A549 (cell line): ENCODE data around the gene ZNF212. TPM values are rescaled to one million over a fixed set of nuclear protein-coding genes. Genes with fewer than 3 reads are reported as not detected.

ENCODE experiments used
- ATAC-seq, 2 experiments: fragments of 200-7000 bp in 1 of 2; fragments of >200 bp in 1 of 2; cut with Nextera tagmentation in 1 of 2; cut with Tn5 transposase in 1 of 2; 3 replicates each; pipeline versions ENCODE4 v1.8.0 to v1.9.1; 2018 to 2020; ENCODE audit warnings: mild to moderate bottlenecking in 1 of 2, moderate library complexity in 1 of 2
- CTCF ChIA-PET: fragments of 300-600 bp; sonication (Branson Sonifier 250); formaldehyde crosslinking; extraction: SDS; loops from one replicate; lab custom pipeline; 2021; ENCODE audit warnings: antibody characterized with exemption, inconsistent platforms; lab: Yijun Ruan, JAX
- POLR2A ChIA-PET: fragments of 350-600 bp; formaldehyde crosslinking; extraction: SDS; loops from one replicate; lab custom pipeline; 2021; ENCODE audit warnings: antibody characterized with exemption, inconsistent platforms; lab: Yijun Ruan, JAX
- DNase-seq, 2 experiments: peaks; one replicate each; pipeline versions ENCODE4 v3.0.0 to v3.0.0-alpha.2; 2011 to 2016; ENCODE audit warnings: low read depth in 1 of 2, low spot score in 1 of 2
- FAIRE-seq: peaks from 2 replicates; lab custom pipeline; 2011; peaks lifted over from hg19 to GRCh38; lab: Jason Lieb, UNC
- H3K27ac ChIP-seq, 2 experiments: fragments of >200 bp; sonication (Bioruptor Twin); formaldehyde crosslinking; 3 replicates each; pipeline ENCODE4 v1.5.1; 2016 to 2017
- H3K4me1 ChIP-seq: fragments of >200 bp; sonication (Bioruptor Twin); formaldehyde crosslinking; 3 replicates; pipeline ENCODE4 v1.6.1; 2016
- H3K4me2 ChIP-seq: fragments of >200 bp; sonication (Bioruptor Twin); formaldehyde crosslinking; 3 replicates; pipeline ENCODE4 v1.6.1; 2016
- H3K4me3 ChIP-seq: fragments of >200 bp; sonication (Bioruptor Twin); formaldehyde crosslinking; 3 replicates; pipeline ENCODE4 v1.5.1; 2016
- H3K9me3 ChIP-seq: fragments of >200 bp; sonication (Bioruptor Twin); formaldehyde crosslinking; 3 replicates; pipeline ENCODE4 v1.6.1; 2016
- BCL3 ChIP-seq: fragments of >200 bp; sonication (Bioruptor Twin); formaldehyde crosslinking; IDR thresholded peaks from 3 replicates; pipeline ENCODE4 v1.6.1; 2016
- BHLHE40 ChIP-seq: IDR thresholded peaks from 2 replicates; pipeline ENCODE4 v1.6.1; 2012; ENCODE audit warnings: low read depth, low read length, inconsistent platforms
- CHD2 ChIP-seq: fragments of 150-350 bp; IDR thresholded peaks from 2 replicates; pipeline ENCODE4 v1.6.1; 2014; ENCODE audit warnings: low read length; ENCODE audit not compliant: partially characterized antibody
- E2F6 ChIP-seq: IDR thresholded peaks from 2 replicates; pipeline ENCODE4 v1.6.1; 2012; ENCODE audit warnings: low read depth, borderline replicate concordance
- EHF ChIP-seq: fragments of 250-450 bp; sonication (Bioruptor Pico); IDR thresholded peaks from 2 replicates; pipeline ENCODE4 v1.5.0; 2020; ENCODE audit warnings: mild to moderate bottlenecking
- EHMT2 ChIP-seq: fragments of 200-600 bp; sonication (generic); IDR thresholded peaks from 2 replicates; pipeline ENCODE4 v1.6.1; 2016; ENCODE audit warnings: antibody characterized with exemption, low read depth, mild to moderate bottlenecking, moderate library complexity
- ELK1 ChIP-seq: fragments of 150-350 bp; IDR thresholded peaks from 2 replicates; pipeline ENCODE4 v1.6.1; 2014; ENCODE audit warnings: low read depth, mild to moderate bottlenecking, low read length
- ESRRA ChIP-seq: fragments of 150-350 bp; IDR thresholded peaks from 2 replicates; pipeline ENCODE4 v1.6.1; 2014; ENCODE audit warnings: mild to moderate bottlenecking, low read length, borderline replicate concordance
- GATA3 ChIP-seq: IDR thresholded peaks from 2 replicates; pipeline ENCODE4 v1.6.1; 2012; ENCODE audit warnings: borderline replicate concordance
- HEYL ChIP-seq: fragments of 250-450 bp; sonication (Bioruptor Pico); IDR thresholded peaks from 2 replicates; pipeline ENCODE4 v1.8.0; 2021; ENCODE audit warnings: mild to moderate bottlenecking, moderate library complexity
- HMGXB4 ChIP-seq: fragments of 250-450 bp; sonication (Bioruptor Pico); IDR thresholded peaks from 2 replicates; pipeline ENCODE4 v1.5.0; 2021; ENCODE audit warnings: mild to moderate bottlenecking, moderate library complexity, borderline replicate concordance
- HOXB13 ChIP-seq: fragments of 250-450 bp; sonication (Bioruptor Pico); IDR thresholded peaks from 2 replicates; pipeline ENCODE4 v1.5.0; 2020; ENCODE audit warnings: low read depth, mild to moderate bottlenecking, moderate library complexity
- JUNB ChIP-seq: fragments of >200 bp; sonication (Bioruptor Twin); formaldehyde crosslinking; IDR thresholded peaks from 2 replicates; pipeline ENCODE4 v1.6.1; 2016
- KDM1A ChIP-seq: fragments of 200-600 bp; sonication (generic); IDR thresholded peaks from 2 replicates; pipeline ENCODE4 v1.6.1; 2016; ENCODE audit warnings: low read depth, mild to moderate bottlenecking
- KDM5A ChIP-seq: fragments of 200-600 bp; sonication (generic); IDR thresholded peaks from 2 replicates; pipeline ENCODE4 v1.6.1; 2016; ENCODE audit warnings: antibody characterized with exemption, mild to moderate bottlenecking
- MAX ChIP-seq: IDR thresholded peaks from 2 replicates; pipeline ENCODE4 v1.6.1; 2012
- MAZ ChIP-seq: fragments of 150-350 bp; IDR thresholded peaks from 2 replicates; pipeline ENCODE4 v1.6.1; 2014; ENCODE audit warnings: antibody characterized with exemption, low read depth, low read length, borderline replicate concordance
- MYC ChIP-seq: IDR thresholded peaks from 2 replicates; pipeline ENCODE4 v1.6.1; 2012; ENCODE audit warnings: mild to moderate bottlenecking, inconsistent platforms, low read length, improper control_type of control experiment, borderline replicate concordance
- PBX3 ChIP-seq: IDR thresholded peaks from 2 replicates; pipeline ENCODE4 v1.6.1; 2012
- POLR2AphosphoS2 ChIP-seq: conservative IDR thresholded peaks from 2 replicates; pipeline ENCODE4 v1.6.1; 2012; ENCODE audit warnings: low read length, improper control_type of control experiment, inconsistent platforms
- RAD21 ChIP-seq, 2 experiments: fragments of >200 bp in 1 of 2; sonication (Bioruptor Twin) in 1 of 2; formaldehyde crosslinking in 1 of 2; IDR thresholded peaks in 1 of 2; conservative IDR thresholded peaks in 1 of 2; 2 replicates in 1 of 2; 3 replicates in 1 of 2; pipeline ENCODE4 v1.6.1; 2012 to 2018; ENCODE audit warnings: inconsistent platforms in 1 of 2
- REST ChIP-seq: fragments of 200-600 bp; sonication (generic); IDR thresholded peaks from 2 replicates; pipeline ENCODE4 v1.6.1; 2016; ENCODE audit warnings: antibody characterized with exemption, mild to moderate bottlenecking, moderate library complexity
- RFX5 ChIP-seq: fragments of 450-650 bp; IDR thresholded peaks from 2 replicates; pipeline ENCODE4 v1.7.1; 2014; ENCODE audit warnings: antibody characterized with exemption, mild to moderate bottlenecking, moderate library complexity
- ZNF302 ChIP-seq: fragments of 250-450 bp; sonication (Bioruptor Pico); IDR thresholded peaks from 2 replicates; pipeline ENCODE4 v1.9.0; 2021; ENCODE audit warnings: inconsistent platforms, mild to moderate bottlenecking, moderate library complexity
- ZSCAN20 ChIP-seq: fragments of 250-450 bp; sonication (Bioruptor Pico); IDR thresholded peaks from 2 replicates; pipeline ENCODE4 v1.8.0; 2022; ENCODE audit warnings: mild to moderate bottlenecking, moderate library complexity
- WGBS: methylation state at CpG from one replicate; pipeline ENCODE4 v1.1.6; 2017; ENCODE audit errors: missing lambda C conversion rate; 5-methylcytosine and 5-hydroxymethylcytosine counted together
- polyA plus RNA-seq, 4 experiments: library from polyadenylated mRNA; depleted of rRNA in 3 of 4; stranded (reverse); fragments of >200 nt; fragmentation: RNase III in 1 of 4; extraction: RNeasy Plus Mini Kit Qiagen cat#74134 plus additional on column Dnase treatment in 1 of 4; gene quantifications; 2 replicates in 3 of 4; 3 replicates in 1 of 4; pipeline ENCODE4 v1.2.3, GENCODE V29; 2011 to 2017

The ZNF212 gene
- polyA plus RNA-seq, 2 of the 4 experiments (the other 2 are of a cell fraction): 5.5 to 7.9 TPM

- TF ChIP-seq ELK1: no peak
- TF ChIP-seq HEYL (CRISPR knock-in tag): no peak
- no peak for TF ChIP-seq KDM1A
- TF ChIP-seq ESRRA: no peak
- peak; percentile 41 to 53; a peak in 4 of 5 replicates for TF ChIP-seq RAD21 (conservative IDR thresholded peaks at IDR 0.05 in 1 of 2, IDR thresholded peaks at IDR 0.05 in 1 of 2)
- peak; percentile 15; the same call in 1 of the 2 replicates for TF ChIP-seq HMGXB4 (CRISPR knock-in tag)
- TF ChIP-seq JUNB: no peak
- no peak; the same call in 1 of the 2 replicates for TF ChIP-seq E2F6
- no peak; the same call in 1 of the 2 replicates for TF ChIP-seq REST
- TF ChIP-seq KDM5A: no peak
- TF ChIP-seq MYC: peak; percentile 53; the same call in 1 of the 2 replicates
- TF ChIP-seq POLR2AphosphoS2: no peak
- TF ChIP-seq EHMT2: no peak
- TF ChIP-seq RFX5: 0 out of 2 replicates have a peak, but pooled peaks have one; percentile 45
- no peak for TF ChIP-seq BHLHE40
- TF ChIP-seq HOXB13: no peak
Observed at GRCh38 chr7:149195180-149196150, 44.0 kb upstream of the ZNF212 start, which contains the start of gene ZNF282 (continued).

GRCh38 chr7:149196151-149196704 is 43.2 kb upstream of the ZNF212 start:
- peak overlapping the region; percentile 95 for H3K4me2 ChIP-seq
- no peak; the same call in 1 of the 2 replicates for TF ChIP-seq MAX
- no peak for TF ChIP-seq ZNF302 (CRISPR knock-in tag)
- no peak for TF ChIP-seq BHLHE40
- no peak for TF ChIP-seq ZSCAN20 (CRISPR knock-in tag)
- no peak for TF ChIP-seq EHF
- TF ChIP-seq CHD2: no peak
- no peak for TF ChIP-seq POLR2AphosphoS2
- TF ChIP-seq MAZ: no peak
- no peak for TF ChIP-seq EHMT2
- no peak for TF ChIP-seq GATA3
- no peak for TF ChIP-seq BCL3
- no peak for TF ChIP-seq PBX3
- CTCF ChIA-PET: interaction anchor here (0.6 to 4.0 kb wide), 17 partner anchors 9 to 70 kb away, joined by 3 to 21 read pairs (median 7); partner anchors contain the start of genes ZNF398, ZNF425 and ZNF783
- peaks cover 14% of the 10 kb centered on the region; the same call in 1 of the 3 replicates for H3K4me1 ChIP-seq
- H3K4me3 ChIP-seq: peak overlapping the region; percentile 77
- DNase-seq (peak in 1 of 2 experiments; percentile 18), FAIRE-seq (no peak), ATAC-seq (peak in 1 of 2 experiments; percentile 15; a peak in 3 of 6 replicates)
- no peaks in the 10 kb centered on the region for H3K9me3 ChIP-seq
- peak overlapping the region; percentile 93 to 94 for H3K27ac ChIP-seq
- POLR2A ChIA-PET: no interaction called here
- WGBS: 2% methylated on average over 17 of the region's 17 CpGs
